NCI-H2081 treated with DMSO at 0.1 percent for 48 hours (cell line): ENCODE measurements around the gene TINAGL1.

Source experiments
- DNase-seq: peaks from one replicate; lab custom pipeline; 2025; lab: John Stamatoyannopoulos, UW

Gene TINAGL1

GRCh38 chr1:31576201-31576669 is at the start of gene TINAGL1:
TSS of gene TINAGL1 (plus strand) at chr1:31576515. CDS start at chr1:31577149, 634 bp downstream.
- no peak for DNase-seq

GRCh38 chr1:31529999-31530684 is 46.2 kb upstream of the TINAGL1 start:
- DNase-seq = no peak

GRCh38 chr1:31531177-31531999 is 44.9 kb upstream of the TINAGL1 start:
- DNase-seq = no peak

GRCh38 chr1:31532173-31532572 is 44.1 kb upstream of the TINAGL1 start:
- DNase-seq = no peak

GRCh38 chr1:31535561-31535960 is 40.8 kb upstream of the TINAGL1 start:
- no peak for DNase-seq

GRCh38 chr1:31539329-31539728 is 37.0 kb upstream of the TINAGL1 start:
- no peak for DNase-seq

- no peak for DNase-seq
These were observed 35.1 kb upstream of the TINAGL1 start for GRCh38 chr1:31541194-31541593.

- DNase-seq = no peak
These were observed 30.3 kb upstream of the TINAGL1 start for GRCh38 chr1:31545927-31546540.

GRCh38 chr1:31548534-31548906 is 27.8 kb upstream of the TINAGL1 start:
- no peak for DNase-seq

GRCh38 chr1:31548907-31549808 is 27.2 kb upstream of the TINAGL1 start:
- peak; percentile 81 for DNase-seq

GRCh38 chr1:31549809-31550620 is 26.3 kb upstream of the TINAGL1 start:
- DNase-seq = no peak

- no peak for DNase-seq
These were observed 25.1 kb upstream of the TINAGL1 start for GRCh38 chr1:31551208-31551607.

GRCh38 chr1:31552489-31552888 is 23.8 kb upstream of the TINAGL1 start:
- no peak for DNase-seq

GRCh38 chr1:31556481-31557006 is 19.8 kb upstream of the TINAGL1 start:
- no peak for DNase-seq

- DNase-seq = no peak
These were observed 16.6 kb upstream of the TINAGL1 start for GRCh38 chr1:31559715-31560114.

GRCh38 chr1:31560394-31560793 is 15.9 kb upstream of the TINAGL1 start:
- DNase-seq = no peak

GRCh38 chr1:31562707-31563360 is 13.5 kb upstream of the TINAGL1 start:
- DNase-seq = no peak

GRCh38 chr1:31564606-31564989 is 11.7 kb upstream of the TINAGL1 start:
- DNase-seq = no peak

GRCh38 chr1:31567956-31568570 is 8.3 kb upstream of the TINAGL1 start:
- DNase-seq = no peak
